HG03442 (cell line): ENCODE measurements around the gene ZBTB14.

Experiments used
- ATAC-seq: cut with Tn5 transposase; IDR thresholded peaks from one replicate; pipeline ENCODE4 v1.9.1; 2021; ENCODE audit warnings: mild to moderate bottlenecking, moderate library complexity; ENCODE audit not compliant: unreplicated experiment

Gene ZBTB14, protein sequence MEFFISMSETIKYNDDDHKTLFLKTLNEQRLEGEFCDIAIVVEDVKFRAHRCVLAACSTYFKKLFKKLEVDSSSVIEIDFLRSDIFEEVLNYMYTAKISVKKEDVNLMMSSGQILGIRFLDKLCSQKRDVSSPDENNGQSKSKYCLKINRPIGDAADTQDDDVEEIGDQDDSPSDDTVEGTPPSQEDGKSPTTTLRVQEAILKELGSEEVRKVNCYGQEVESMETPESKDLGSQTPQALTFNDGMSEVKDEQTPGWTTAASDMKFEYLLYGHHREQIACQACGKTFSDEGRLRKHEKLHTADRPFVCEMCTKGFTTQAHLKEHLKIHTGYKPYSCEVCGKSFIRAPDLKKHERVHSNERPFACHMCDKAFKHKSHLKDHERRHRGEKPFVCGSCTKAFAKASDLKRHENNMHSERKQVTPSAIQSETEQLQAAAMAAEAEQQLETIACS

DNA sequence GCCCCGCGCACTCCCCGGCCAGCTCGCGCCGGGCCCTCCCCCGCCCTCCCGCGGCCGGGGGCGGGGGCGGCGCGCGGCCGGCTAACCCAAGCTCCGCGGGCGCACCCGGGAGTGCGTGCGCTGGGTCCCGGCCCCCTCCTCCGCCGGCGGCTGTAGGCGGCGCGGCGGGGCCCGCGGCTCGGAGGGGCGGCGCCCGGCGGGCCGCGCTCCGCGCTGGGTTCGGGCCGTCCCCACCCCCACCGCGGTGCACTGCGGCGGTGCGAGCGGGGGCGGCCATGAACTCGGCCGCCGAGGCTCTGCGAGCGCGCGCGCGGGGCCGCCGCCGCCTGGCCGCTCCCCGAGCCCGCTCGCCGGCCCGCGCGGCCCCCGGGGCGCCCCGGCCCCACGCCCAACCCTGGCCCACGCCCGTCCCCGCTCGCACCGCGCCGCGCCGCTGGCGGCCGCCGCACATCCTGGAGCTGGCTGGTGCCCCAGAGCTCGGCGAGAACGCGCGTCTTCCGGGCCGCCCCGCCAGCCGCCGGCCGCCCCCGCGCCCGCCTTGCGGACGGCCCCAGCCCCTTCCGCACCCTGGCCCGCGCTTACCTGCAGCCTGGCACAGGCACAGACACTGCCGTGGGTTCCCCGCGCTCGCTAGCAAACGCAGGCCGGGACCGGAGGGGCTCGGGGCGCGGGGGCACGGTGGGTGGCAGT lies at the start of gene ZBTB14:
ZBTB14 (minus strand) TSS at position 496 of the 690 bp plus-strand sequence. CDS start 2,480 bp downstream, outside the sequence.
- ATAC-seq, result peak; percentile 30

DNA sequence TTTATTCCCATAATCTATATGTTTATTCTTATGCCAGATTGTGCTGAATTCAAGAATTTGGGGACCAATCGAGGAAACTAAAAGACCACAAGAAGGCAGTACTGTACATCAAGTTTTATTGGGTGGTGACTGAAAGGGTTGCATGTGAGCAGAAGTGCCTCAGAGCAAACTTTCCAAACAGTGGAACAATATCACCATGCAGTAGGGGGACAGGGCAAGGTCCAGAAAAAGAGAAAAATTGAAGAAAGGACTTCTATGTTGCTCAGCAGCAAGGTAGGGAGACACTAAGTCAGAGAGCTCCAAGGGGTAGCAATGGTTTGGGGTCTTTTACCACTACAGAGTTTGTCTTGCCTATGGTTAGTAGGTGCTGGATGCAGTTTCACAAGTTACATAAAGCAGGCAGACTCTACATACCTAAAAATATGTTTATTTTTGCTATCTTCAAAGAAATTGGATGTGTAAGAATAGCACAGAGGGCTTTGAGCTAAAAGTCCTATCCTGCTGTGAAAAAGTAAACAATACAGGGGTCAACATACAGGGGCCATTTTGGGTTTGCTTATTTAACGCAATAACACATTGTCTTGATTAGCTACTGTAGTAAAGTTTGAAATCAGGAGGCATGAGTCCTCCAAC lies 43.8 kb upstream of the ZBTB14 start:
- no peak for ATAC-seq

DNA sequence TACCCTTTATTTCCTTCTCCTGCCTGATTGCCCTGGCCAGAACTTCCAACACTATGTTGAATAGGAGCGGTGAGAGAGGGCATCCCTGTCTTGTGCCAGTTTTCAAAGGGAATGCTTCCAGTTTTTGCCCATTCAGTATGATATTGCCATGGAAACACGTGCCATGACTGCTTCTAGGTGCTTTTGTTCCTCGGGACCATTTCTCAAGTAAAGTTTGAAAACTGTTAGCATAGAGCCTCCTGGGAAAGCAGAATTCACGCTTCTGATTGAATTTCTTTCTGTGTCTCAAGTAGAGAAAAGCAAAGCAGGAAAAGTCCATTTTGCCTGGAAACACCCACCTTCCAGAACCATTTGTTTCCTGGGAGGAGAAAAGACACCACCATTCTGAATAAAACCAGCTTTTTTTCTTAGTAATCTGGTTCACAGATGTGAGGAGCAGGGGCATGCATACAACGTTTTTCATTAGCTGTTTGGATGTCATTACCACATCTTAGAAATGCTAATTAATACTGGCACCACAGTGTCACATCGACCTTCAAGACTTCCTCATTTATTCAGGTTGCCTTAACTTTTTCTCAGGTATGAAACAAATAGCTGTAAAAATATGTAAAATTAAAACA lies 39.0 kb upstream of the ZBTB14 start:
- ATAC-seq, result no peak

DNA sequence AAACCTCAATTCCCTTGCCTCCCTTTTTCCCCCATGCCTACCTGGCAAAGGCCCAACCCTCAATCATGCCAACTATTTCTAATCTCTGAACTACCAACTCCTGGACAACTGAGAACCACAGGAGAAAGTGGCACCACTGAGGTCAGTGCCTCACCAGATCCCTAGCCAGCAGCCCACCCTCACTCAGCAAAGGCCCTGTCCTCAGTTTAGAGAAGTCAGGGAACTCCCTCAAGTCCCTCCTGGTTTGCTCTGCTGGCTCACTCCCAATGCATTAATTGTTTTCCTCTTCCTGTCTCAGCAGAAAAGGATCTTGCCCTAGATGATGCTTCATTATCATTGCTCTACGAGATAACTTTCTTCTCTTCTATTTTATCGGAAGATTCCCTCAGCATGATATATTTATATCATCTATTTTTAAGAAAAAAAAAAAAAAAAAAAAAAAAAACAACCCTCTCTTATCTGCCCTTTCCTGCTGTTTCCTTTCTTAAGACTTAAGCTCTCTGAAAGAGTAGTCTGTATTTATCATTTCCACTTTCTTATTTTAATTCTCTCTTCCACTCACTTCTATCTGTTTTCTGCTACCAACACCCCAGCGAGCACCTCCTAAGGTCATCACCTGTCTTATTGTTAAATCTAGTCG lies 22.7 kb upstream of the ZBTB14 start:
- no peak for ATAC-seq

DNA sequence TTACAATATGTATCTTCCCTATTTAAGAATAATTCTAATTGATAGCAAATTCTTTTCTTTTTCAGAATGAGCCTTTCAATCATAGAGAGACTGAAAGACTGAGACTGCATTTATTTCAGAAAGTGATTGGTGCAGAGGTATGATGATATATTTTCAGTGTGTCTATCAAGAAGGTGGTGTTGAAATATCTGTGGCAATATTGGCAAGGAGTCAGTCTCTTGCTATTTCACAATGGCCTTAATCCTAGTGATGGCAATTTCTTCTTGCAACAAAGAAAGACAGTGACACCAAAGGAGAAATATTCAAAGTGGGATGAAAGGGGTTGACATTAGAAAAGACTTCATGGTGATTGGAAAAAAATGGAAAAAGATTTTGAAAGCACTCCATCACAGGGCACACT lies 21.7 kb upstream of the ZBTB14 start:
- ATAC-seq, result no peak

DNA sequence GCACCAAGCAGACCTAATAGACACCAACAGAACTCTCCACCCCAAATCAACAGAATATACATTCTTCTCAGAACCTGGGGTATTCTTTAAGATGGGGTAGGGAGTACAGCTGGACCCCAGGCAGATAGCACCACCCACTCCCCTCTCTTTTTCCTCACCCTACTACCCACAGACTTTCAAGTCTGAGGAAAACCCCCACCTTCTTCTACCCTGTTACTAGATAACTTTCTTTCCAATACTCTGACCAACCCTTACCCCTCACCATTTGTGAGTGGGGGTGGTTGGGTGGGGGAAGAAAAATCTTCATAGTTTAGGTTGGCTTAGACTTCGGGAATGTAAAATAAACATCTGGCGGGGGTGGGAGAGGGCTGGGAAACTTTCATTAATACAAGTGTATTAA lies 20.3 kb upstream of the ZBTB14 start:
- ATAC-seq, result no peak

DNA sequence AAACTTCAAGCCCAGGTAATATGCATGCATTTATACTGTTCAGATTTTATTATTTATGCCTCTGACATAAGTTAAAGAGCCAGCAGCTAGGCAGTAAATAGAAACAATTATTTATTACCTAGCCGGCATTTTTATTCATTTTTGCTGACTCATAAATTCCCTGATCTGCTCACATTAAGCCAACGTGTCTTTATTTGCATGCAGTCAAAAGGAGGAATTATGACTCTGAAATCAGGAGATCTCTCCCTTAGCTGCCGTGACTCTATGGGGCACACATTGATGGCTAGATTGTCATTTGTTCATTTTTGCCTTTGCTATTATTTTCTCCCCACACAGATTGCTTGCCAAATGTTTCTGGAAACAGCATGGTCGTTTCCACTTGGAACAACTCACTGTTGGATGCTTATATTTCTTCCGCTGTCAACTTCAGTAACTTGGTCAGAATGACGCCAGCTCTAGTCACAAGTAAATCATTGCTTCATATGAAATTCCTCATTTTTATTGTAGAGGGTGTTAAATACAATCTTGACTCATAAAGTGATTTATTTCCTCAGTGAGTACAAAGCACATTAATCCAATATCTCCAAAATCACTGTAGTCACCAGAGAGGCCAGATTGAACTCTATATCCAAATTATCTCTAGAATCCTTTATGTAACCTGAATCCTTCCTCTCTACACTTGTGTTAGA lies 15.9 kb upstream of the ZBTB14 start:
- ATAC-seq, result no peak

DNA sequence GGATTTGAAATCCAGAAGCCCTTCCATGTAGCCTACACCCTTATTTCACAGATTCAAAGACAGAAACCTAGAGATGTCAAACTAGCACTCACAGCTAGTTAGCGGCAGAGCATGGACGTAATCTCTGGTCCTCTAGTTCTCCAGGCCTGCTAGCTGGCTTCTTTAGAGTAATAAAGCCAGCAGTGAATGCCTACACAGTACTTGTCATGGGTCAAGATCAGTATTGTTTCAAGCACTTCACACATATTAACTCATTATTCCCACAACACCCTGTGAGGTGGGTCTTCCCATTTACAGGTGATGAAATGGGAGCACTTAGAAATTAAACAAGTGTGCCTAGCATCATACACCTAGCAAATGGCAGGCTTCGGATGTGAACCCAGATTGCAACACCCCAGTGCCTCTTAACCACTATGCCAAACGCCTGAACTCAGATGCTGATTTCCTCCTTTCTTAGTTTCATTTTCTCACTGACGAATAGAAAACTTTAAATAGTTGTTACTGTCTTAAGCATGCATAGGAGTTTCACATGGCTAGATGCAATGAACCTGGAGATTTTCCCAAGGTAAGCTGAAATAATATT lies 14.5 kb upstream of the ZBTB14 start:
- ATAC-seq, result peak; percentile 98

DNA sequence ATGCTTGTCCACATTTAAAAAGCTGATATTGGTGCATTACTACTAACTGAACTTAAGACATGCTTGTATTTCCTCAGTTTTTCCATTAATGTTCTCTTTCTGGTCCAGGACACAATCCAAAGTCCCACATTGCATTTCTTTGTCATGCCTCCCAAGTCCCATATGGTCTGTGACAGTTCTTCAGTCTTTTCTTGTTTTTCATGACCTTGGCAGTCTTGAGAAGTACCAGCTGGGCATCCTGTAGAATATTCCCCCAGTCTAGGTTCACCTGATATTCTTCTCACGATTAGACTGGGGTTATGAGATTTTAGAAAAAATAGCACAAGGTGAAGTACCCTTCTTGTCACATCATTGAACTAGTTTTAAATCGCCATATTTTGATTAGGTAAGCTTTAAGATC lies 10.3 kb upstream of the ZBTB14 start:
- ATAC-seq, result no peak

DNA sequence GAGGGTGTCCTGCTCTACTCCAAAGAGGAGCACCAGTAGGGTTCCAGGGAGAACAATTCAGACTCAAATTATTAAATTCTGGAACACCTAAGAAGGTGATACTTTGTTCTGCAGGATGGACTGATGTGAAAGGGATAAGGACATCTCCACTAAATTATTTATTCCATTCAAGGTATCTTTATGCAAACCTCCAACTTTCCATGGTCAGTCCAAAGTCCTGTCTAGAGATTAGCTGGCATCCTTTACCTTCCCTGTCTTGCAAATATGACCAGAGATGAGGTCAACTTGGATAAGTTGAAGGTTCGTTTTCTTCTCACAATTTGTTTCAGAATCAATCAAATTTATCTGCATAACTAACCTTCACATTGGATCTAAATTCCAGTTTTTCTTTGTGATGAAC lies 8.7 kb upstream of the ZBTB14 start:
- no peak for ATAC-seq

DNA sequence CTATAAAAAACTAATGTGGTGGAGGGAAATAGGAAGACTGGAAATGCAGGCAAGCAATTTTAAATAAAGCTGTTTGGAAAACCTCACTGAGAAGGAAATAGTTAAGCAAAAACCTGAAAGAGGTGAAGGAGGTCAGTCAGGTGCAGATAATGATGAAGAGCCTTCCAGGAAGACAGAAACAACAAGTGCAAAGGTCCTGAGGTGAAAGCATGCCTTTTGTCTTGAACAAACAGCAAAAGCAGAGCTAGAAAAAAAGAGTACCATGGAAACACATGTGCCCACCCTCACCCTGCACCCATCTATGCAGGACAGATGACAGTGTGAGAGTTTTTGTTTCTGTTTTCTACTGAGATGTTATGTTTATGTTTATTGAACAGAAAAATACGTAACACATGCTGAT lies 8.1 kb upstream of the ZBTB14 start:
- ATAC-seq, result no peak

DNA sequence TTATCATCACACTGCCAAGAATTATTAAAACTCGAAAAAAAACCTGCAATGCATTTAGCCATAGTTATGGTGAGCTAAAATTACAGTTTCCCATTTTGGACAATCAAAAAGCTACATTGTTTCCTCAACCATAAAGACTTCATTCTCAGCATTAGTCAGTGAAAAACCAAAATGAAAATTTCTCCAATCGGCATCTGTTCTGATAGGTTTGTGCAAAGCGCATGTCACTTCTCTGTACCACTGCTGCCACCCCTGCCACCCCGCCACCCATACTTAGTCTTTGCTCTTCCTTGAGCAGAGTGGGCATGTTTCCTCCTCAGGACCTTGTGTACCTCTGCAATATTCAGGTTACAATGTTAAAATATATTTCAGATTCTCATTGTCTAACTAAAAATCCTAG lies 7.1 kb upstream of the ZBTB14 start:
- no peak for ATAC-seq

DNA sequence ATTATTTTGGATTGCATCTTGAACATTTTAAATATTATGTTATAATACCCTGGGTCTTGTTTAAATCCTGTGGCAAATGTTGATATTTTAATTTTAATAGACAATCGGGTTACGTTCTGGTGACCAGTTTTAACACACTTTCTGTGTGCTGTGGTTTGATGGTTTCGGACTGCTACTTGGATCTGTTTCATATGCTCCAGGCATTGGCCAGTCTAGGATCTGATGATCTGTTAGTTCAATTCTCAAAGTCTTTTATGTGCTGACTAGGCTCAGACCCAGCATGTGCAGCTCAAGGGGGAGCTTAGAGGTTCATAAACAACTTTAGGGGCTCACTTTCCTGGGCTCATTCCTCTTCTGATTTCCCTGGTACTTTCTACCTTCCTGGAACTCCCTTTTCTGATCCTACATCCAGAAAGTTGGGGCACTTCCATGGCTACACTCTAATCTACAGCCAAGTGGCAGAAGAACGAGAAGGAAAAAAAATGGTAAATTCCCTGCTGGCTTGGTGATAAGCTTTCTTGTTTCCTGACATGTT lies 5.0 kb upstream of the ZBTB14 start:
- ATAC-seq, result no peak

DNA sequence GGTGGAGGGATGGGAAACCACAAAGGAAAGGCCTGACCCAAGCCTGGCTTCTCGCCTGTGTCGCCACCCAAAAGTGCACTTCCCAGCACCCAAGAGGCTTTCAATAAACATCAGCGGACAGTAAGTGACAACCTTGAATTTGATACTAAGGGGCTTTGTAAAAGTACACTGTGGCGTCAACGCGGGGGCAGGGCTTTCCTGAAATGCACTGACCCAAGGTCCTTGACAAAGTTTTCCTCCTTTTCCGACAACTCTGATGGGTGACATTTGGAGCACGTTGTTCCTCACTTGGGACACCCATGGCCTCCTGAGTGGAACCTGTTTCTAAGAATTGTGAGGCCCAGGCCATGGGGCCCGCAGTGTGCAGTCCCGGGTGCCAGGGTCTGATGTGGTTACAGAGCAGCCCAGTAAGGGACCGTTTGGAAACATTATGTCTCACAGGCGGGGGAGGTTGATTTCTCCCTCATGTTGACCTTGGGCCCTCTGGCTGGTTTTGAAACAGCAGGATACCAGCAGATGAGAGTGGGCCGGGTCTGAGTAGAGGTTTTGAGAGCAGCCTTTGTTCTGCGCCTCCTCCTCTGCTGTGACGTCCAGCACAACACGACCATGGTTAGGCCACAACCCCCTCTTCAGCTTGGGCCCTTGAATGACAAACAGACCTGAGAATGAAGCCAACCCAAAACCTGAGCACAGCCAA lies 2.8 kb upstream of the ZBTB14 start:
- no peak for ATAC-seq

DNA sequence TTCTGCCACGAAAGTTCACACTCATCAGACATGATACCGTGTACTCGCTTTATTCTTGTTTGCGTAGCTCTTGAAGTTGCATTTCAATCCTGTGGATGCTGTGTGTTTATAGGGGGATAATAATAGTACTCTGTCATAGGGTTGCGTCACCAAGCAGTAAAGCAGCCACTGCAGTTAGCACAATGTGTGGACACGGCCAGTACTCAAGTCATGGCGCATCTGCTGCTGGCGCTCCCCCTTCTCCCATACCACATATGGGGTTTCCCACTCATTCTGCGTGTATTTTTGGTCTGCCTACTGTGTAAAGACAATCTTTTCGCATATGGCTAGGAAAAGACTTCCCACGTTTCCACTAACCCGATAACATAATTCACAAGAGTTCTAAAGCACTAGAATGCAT lies 2.1 kb upstream of the ZBTB14 start:
- no peak for ATAC-seq

DNA sequence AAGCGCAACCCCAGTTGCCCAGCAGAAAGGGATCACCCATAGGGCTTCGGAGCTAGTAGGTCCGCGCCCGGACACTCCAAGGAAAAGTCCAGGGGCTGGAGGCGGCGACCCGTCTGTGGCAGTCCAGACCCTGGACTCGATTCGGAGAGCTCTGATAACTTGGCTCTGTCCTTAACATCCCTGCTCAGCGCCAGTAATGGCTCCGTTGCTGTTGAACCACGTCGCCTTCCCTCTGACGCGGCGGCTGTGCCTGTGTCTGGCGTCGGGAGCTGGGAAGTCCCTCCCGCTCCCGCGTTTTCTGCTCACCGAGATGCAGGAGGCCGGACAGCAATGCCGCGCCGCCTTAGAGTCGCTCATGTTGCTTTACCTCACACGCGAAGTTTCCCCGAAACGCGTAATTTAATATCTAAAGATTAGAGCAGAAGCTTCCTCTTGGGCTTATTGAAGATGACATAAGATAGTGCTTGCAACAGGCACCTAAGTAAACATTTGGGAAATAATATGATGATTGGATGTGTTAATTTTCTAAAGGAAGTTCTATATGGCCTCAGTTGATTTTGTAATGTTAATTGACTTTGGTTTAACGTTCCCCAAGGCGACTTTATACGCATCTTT lies 1.3 kb upstream of the ZBTB14 start:
- ATAC-seq, result peak; percentile 15

DNA sequence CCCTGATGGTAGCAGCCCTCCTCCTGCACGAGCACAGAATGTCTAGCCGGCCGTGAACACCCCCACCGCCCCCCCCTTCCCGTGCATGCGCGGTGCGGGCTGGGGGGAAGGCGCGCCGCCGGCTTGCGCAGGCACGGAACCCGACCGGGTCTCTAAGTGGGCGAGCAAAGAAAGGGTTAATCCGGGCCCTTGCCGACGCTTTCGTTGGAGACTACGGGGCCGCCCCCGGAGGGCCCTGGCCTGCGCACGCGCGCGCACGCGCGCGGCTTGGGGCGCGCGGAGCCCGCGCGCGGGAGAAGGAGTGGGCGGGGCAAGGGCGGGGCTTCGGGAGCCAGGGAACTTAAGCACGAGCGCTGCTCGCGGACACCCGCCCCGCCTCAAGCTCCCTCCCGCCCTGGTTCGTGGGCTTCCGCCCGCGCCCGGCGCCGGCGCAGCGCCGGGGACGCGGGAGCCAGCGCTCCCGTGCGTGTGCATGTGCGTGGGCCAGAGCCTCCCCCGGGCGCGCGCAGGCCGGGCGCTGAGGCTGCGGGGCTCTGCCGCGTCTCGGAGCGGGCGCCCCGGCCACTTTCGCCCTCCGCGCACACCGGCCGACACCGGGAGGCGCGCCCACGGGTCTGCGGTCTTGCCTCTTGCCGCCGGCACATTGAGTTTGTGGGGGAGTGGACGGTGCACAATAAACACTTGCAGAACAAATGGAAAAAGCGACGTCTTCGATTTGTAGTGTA lies 617 bp upstream of the ZBTB14 start:
- ATAC-seq, result peak; percentile 63
